Measurements from ENCODE around the gene CSK. TPM values are rescaled to one million over a fixed set of nuclear protein-coding genes. Genes with fewer than 3 reads are reported as not detected.
A peak's percentile ranks its signal among the peaks of the same experiment; 100 is the strongest.

Gene CSK
- total RNA-seq, 4 donors from 2014 or later, result 30.6 to 130 (median 45.2) TPM

- peaks cover 3 to 47% (median 24%) of the 10 kb centered on the region in 3 donors for H3K4me1 ChIP-seq
- DNase-seq, result no peak
- H3K9me3 ChIP-seq, result no peaks in the 10 kb centered on the region
- intact Hi-C loops (cut with DNase I), result loop anchor here (5.0 to 10.0 kb wide), 3 partner anchors 132 to 395 kb away; no protein-coding TSS in a partner anchor
- no peak overlapping the region for H3K4me3 ChIP-seq
- no peak overlapping the region for H3K27ac ChIP-seq
- no peaks in the 10 kb centered on the region for H3K36me3 ChIP-seq
- H3K27me3 ChIP-seq, result peaks cover 0 to 24% (median 0%) of the 10 kb centered on the region in 4 donors
- WGBS, 2 donors, result 47 to 48% methylated on average over 6 to 7 of the region's 7 CpGs
- TF ChIP-seq, protein P1, sequence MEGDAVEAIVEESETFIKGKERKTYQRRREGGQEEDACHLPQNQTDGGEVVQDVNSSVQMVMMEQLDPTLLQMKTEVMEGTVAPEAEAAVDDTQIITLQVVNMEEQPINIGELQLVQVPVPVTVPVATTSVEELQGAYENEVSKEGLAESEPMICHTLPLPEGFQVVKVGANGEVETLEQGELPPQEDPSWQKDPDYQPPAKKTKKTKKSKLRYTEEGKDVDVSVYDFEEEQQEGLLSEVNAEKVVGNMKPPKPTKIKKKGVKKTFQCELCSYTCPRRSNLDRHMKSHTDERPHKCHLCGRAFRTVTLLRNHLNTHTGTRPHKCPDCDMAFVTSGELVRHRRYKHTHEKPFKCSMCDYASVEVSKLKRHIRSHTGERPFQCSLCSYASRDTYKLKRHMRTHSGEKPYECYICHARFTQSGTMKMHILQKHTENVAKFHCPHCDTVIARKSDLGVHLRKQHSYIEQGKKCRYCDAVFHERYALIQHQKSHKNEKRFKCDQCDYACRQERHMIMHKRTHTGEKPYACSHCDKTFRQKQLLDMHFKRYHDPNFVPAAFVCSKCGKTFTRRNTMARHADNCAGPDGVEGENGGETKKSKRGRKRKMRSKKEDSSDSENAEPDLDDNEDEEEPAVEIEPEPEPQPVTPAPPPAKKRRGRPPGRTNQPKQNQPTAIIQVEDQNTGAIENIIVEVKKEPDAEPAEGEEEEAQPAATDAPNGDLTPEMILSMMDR (IDR thresholded peaks at IDR 0.05), result no peak
- TF ChIP-seq POLR2A (IDR thresholded peaks at IDR 0.05), result no peak
These were observed 12.3 kb upstream of the CSK start for GRCh38 chr15:74769463-74770025.

- Histone ChIP-seq H3K9me3 (no peaks in the 10 kb centered on the region), H3K4me3 (no peak overlapping the region), H3K27ac (no peak overlapping the region), H3K4me1 (peaks cover 3 to 55% (median 30%) of the 10 kb centered on the region in 3 donors), H3K27me3 (peaks cover 0 to 24% (median 0%) of the 10 kb centered on the region in 4 donors), H3K36me3 (no peaks in the 10 kb centered on the region)
- WGBS, 2 donors, result 50 to 70% methylated on average over 2 of the region's 4 CpGs
- DNase-seq, result no peak
- intact Hi-C loops (cut with DNase I), result loop anchor here (5.0 kb wide), 1 partner anchor 182 kb away; no protein-coding TSS in a partner anchor
- TF ChIP-seq, protein P1 (IDR thresholded peaks at IDR 0.05), result no peak
- TF ChIP-seq POLR2A (IDR thresholded peaks at IDR 0.05), result no peak
These were observed 11.5 kb upstream of the CSK start for GRCh38 chr15:74770211-74770903.

- no peak overlapping the region for H3K4me3 ChIP-seq
- H3K27me3 ChIP-seq, result peaks cover 0 to 12% (median 0%) of the 10 kb centered on the region in 4 donors
- H3K36me3 ChIP-seq, result no peaks in the 10 kb centered on the region
- intact Hi-C loops (cut with DNase I), result loop anchor here (2.0 to 5.0 kb wide), 2 partner anchors 27 to 179 kb away; no protein-coding TSS in a partner anchor
- H3K4me1 ChIP-seq, result peaks cover 21 to 84% (median 51%) of the 10 kb centered on the region in 3 donors
- H3K9me3 ChIP-seq, result no peaks in the 10 kb centered on the region
- TF ChIP-seq, protein P1 (IDR thresholded peaks at IDR 0.05), result no peak
- TF ChIP-seq POLR2A (IDR thresholded peaks at IDR 0.05), result no peak
- no peak for DNase-seq
- WGBS, 2 donors, result 33 to 66% methylated on average over 2 to 4 of the region's 5 CpGs
- peak overlapping the region; percentile 80 to 99 (median 80) for H3K27ac ChIP-seq
These were observed 8.6 kb upstream of the CSK start for GRCh38 chr15:74773329-74773728.

- 31 to 35% methylated on average over 4 to 5 of the region's 5 CpGs for WGBS, 2 donors
- H3K27ac ChIP-seq, result peak overlapping the region; percentile 80 to 99 (median 80)
- TF ChIP-seq POLR2A (IDR thresholded peaks at IDR 0.05), result no peak
- TF ChIP-seq, protein P1 (IDR thresholded peaks at IDR 0.05), result peak in 1 of 6 experiments; percentile 12
- no peaks in the 10 kb centered on the region for H3K9me3 ChIP-seq
- intact Hi-C loops (cut with DNase I), result loop anchor here (2.0 to 5.0 kb wide), 2 partner anchors 27 to 179 kb away; no protein-coding TSS in a partner anchor
- peaks cover 0 to 10% (median 0%) of the 10 kb centered on the region in 4 donors for H3K27me3 ChIP-seq
- H3K36me3 ChIP-seq, result no peaks in the 10 kb centered on the region
- peaks cover 21 to 84% (median 52%) of the 10 kb centered on the region in 3 donors for H3K4me1 ChIP-seq
- H3K4me3 ChIP-seq, result no peak overlapping the region
- no peak for DNase-seq
These were observed 8.1 kb upstream of the CSK start for GRCh38 chr15:74773731-74774252.

DNA sequence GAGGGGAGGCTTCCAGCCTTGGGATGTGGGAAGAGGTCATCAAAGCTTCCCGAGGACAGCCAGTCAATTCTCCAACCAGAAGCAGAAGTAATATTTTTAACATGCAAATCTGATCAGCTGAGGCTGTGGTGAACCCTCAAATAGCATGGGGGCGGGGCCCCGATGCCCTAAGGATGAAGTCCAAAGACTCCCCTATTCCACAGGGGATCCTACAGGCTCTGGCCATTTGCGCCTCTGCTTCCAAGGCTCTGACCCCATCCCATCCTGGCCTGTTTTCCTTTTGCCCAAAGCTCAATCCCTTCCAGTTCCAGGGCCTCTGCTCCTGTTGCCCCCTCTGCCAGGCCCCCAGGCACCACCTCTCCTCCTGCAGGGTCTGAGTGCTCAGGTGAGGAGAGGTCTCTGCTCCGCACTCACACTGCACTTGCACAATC is 6.7 kb upstream of the CSK start:
- no peak for DNase-seq
- Histone ChIP-seq H3K36me3 (no peaks in the 10 kb centered on the region), H3K4me1 (peaks cover 21 to 95% (median 58%) of the 10 kb centered on the region in 3 donors), H3K9me3 (no peaks in the 10 kb centered on the region), H3K4me3 (no peak overlapping the region), H3K27me3 (peaks cover 0 to 4% (median 0%) of the 10 kb centered on the region in 4 donors), H3K27ac (peak overlapping the region in 2 of 4 donors; percentile 80 to 99)
- 72 to 79% methylated on average over 4 to 5 of the region's 5 CpGs for WGBS, 2 donors
- intact Hi-C loops (cut with DNase I), result no loop called here
- no peak for TF ChIP-seq POLR2A (IDR thresholded peaks at IDR 0.05)
- TF ChIP-seq, protein P1 (IDR thresholded peaks at IDR 0.05), result no peak

Data from esophagus squamous epithelium (tissue), 5 donors.